GM23338 (cell line): ENCODE results near the gene ASB11. TPM values are rescaled to one million over a fixed set of nuclear protein-coding genes. Genes with fewer than 3 reads are reported as not detected.

Experiments used
- ATAC-seq: fragments of 200-7000 bp; cut with Tn5 transposase; 3 replicates; pipeline ENCODE4 v1.9.1; 2020
- DNase-seq: peaks from one replicate; pipeline ENCODE4 v3.0.0-alpha.2; 2015; ENCODE audit warnings: low spot score
- H2AFZ ChIP-seq: fragments of 200-600 bp; sonication (generic); 2 replicates; pipeline ENCODE4 v1.8.0; 2016; ENCODE audit warnings: antibody characterized with exemption, mild to moderate bottlenecking, moderate library complexity
- H3F3A ChIP-seq: fragments of 200-600 bp; sonication (generic); replicated peaks from 2 replicates; pipeline ENCODE4 v1.8.0; 2017; ENCODE audit warnings: antibody characterized with exemption, mixed run types, low read depth
- H3K27ac ChIP-seq: fragments of 200-600 bp; sonication (generic); 2 replicates; pipeline ENCODE4 v1.6.1; 2016; ENCODE audit warnings: low read depth
- H3K27me3 ChIP-seq: fragments of 200-600 bp; sonication (generic); 2 replicates; pipeline ENCODE4 v1.8.0; 2016; ENCODE audit warnings: mild to moderate bottlenecking, mixed run types, moderate library complexity; ENCODE audit not compliant: insufficient read depth
- H3K36me3 ChIP-seq: fragments of 200-600 bp; sonication (generic); 2 replicates; pipeline ENCODE4 v1.8.0; 2016; ENCODE audit warnings: mild to moderate bottlenecking; ENCODE audit not compliant: insufficient read depth
- H3K4me1 ChIP-seq: fragments of 200-600 bp; sonication (generic); 2 replicates; pipeline ENCODE4 v1.8.0; 2016; ENCODE audit warnings: mild to moderate bottlenecking, moderate library complexity; ENCODE audit not compliant: insufficient read depth
- H3K4me2 ChIP-seq: fragments of 200-600 bp; sonication (generic); 2 replicates; pipeline ENCODE4 v1.7.1; 2017; ENCODE audit warnings: mixed run types
- H3K4me3 ChIP-seq: fragments of 200-600 bp; sonication (generic); 2 replicates; pipeline ENCODE4 v1.6.1; 2016; ENCODE audit warnings: mixed run types
- H3K79me2 ChIP-seq: fragments of 200-600 bp; sonication (generic); replicated peaks from 2 replicates; pipeline ENCODE4 v1.8.0; 2017; ENCODE audit warnings: mild to moderate bottlenecking; ENCODE audit not compliant: insufficient read depth
- H3K9me2 ChIP-seq: fragments of 200-600 bp; sonication (generic); 2 replicates; pipeline ENCODE4 v1.8.0; 2017; ENCODE audit not compliant: insufficient read depth
- H4K20me1 ChIP-seq: fragments of 200-600 bp; sonication (generic); replicated peaks from 2 replicates; pipeline ENCODE4 v1.8.0; 2017; ENCODE audit warnings: mild to moderate bottlenecking; ENCODE audit not compliant: insufficient read depth
- H3K27ac Mint-ChIP-seq: 2 replicates; pipeline ENCODE4 v1.8.0; 2020; ENCODE audit warnings: inconsistent platforms, mild to moderate bottlenecking, moderate library complexity, mixed read lengths
- H3K27me3 Mint-ChIP-seq: 3 replicates; pipeline ENCODE4 v1.8.0; 2022; ENCODE audit warnings: low read depth, mild to moderate bottlenecking, moderate library complexity, mixed read lengths, inconsistent platforms; ENCODE audit not compliant: insufficient read depth, poor library complexity
- H3K36me3 Mint-ChIP-seq: 3 replicates; pipeline ENCODE4 v1.8.0; 2021; ENCODE audit warnings: low read depth, mild to moderate bottlenecking, inconsistent platforms, moderate library complexity, mixed read lengths
- H3K4me1 Mint-ChIP-seq: 3 replicates; pipeline ENCODE4 v1.8.0; 2020; ENCODE audit warnings: mild to moderate bottlenecking, inconsistent platforms, mixed read lengths
- H3K4me3 Mint-ChIP-seq: 3 replicates; pipeline ENCODE4 v1.8.0; 2021; ENCODE audit warnings: moderate library complexity, mild to moderate bottlenecking, inconsistent platforms, mixed read lengths
- H3K9me3 Mint-ChIP-seq: 3 replicates; pipeline ENCODE4 v1.8.0; 2020; ENCODE audit warnings: moderate library complexity, mild to moderate bottlenecking, inconsistent platforms, mixed read lengths
- CREB1 ChIP-seq: fragments of 250-450 bp; sonication (Bioruptor Pico); IDR thresholded peaks from 2 replicates; pipeline ENCODE4 v1.5.0; 2020; ENCODE audit warnings: low read depth, mild to moderate bottlenecking, moderate library complexity
- EZH2 ChIP-seq: fragments of 200-600 bp; sonication (generic); IDR thresholded peaks from one replicate; pipeline ENCODE4 v1.8.0; 2017; ENCODE audit warnings: antibody characterized with exemption, mild to moderate bottlenecking, low read depth; ENCODE audit not compliant: unreplicated experiment
- EZH2phosphoT487 ChIP-seq: fragments of 200-600 bp; sonication (generic); IDR thresholded peaks from one replicate; pipeline ENCODE4 v1.8.1; 2018; ENCODE audit warnings: antibody characterized with exemption; ENCODE audit not compliant: unreplicated experiment
- NANOG ChIP-seq: IDR thresholded peaks from 2 replicates; pipeline ENCODE4 v1.6.1; 2016; ENCODE audit warnings: antibody characterized with exemption, borderline replicate concordance
- POLR2AphosphoS5 ChIP-seq: IDR thresholded peaks from 2 replicates; pipeline ENCODE4 v1.6.1; 2016; ENCODE audit warnings: antibody characterized with exemption, low read depth
- STAT1 ChIP-seq: IDR thresholded peaks from one replicate; pipeline ENCODE4 v1.6.1; 2016; ENCODE audit warnings: antibody characterized with exemption; ENCODE audit not compliant: unreplicated experiment
- ZNF114 ChIP-seq: fragments of 250-450 bp; sonication (Bioruptor Pico); IDR thresholded peaks from 2 replicates; pipeline ENCODE4 v1.5.0; 2020; ENCODE audit warnings: mild to moderate bottlenecking, moderate library complexity
- ZNF331 ChIP-seq: fragments of 250-450 bp; sonication (Bioruptor Pico); IDR thresholded peaks from 2 replicates; pipeline ENCODE4 v1.5.0; 2020; ENCODE audit warnings: low read depth, mild to moderate bottlenecking, moderate library complexity
- ZNF462 ChIP-seq: fragments of 250-450 bp; sonication (Bioruptor Pico); IDR thresholded peaks from 2 replicates; pipeline ENCODE4 v1.5.0; 2020; ENCODE audit warnings: mild to moderate bottlenecking, moderate library complexity
- polyA plus RNA-seq: library from polyadenylated mRNA; unstranded; fragments of >200 nt; fragmentation: Nextera tagmentation; extraction: Ambion mirVana; gene quantifications from 2 replicates; pipeline ENCODE4 v1.2.1, GENCODE V29; 2016
- total RNA-seq: library from RNA; depleted of rRNA; stranded (reverse); fragments of >200 nt; shearing (Covaris generic); gene quantifications from 2 replicates; pipeline ENCODE4 v1.2.3, GENCODE V29; 2014
- TF ChIP-seq, protein P1 (sequence below), 2 experiments: fragments of 200-600 bp in 1 of 2; sonication (generic) in 1 of 2; conservative IDR thresholded peaks; 2 replicates each; pipeline versions ENCODE4 v1.5.1 to v1.6.1; 2016 to 2017; ENCODE audit warnings: antibody characterized with exemption in 2 of 2, low read depth in 2 of 2, mild to moderate bottlenecking in 2 of 2, moderate library complexity in 1 of 2
- TF ChIP-seq, protein P2 (sequence below): IDR thresholded peaks from one replicate; pipeline ENCODE4 v1.6.1; 2018; ENCODE audit warnings: antibody characterized with exemption; ENCODE audit not compliant: unreplicated experiment

Gene ASB11
- total and polyA plus RNA-seq, 2 experiments from 2014 or later, result not detected

GRCh38 chrX:15311119-15311518 lies 4.3 kb downstream of the ASB11 start:
- Mint-ChIP-seq H3K4me3 (no peak overlapping the region), H3K9me3 (no peaks in the 10 kb centered on the region), H3K36me3 (no peaks in the 10 kb centered on the region), H3K27me3 (peaks cover 1% of the 10 kb centered on the region), H3K27ac (no peak overlapping the region), H3K4me1 (no peaks in the 10 kb centered on the region)
- Histone ChIP-seq H3F3A (no peaks in the 10 kb centered on the region), H3K4me1 (no peaks in the 10 kb centered on the region), H3K27me3 (no peaks in the 10 kb centered on the region), H3K4me3 (no peak overlapping the region), H4K20me1 (no peaks in the 10 kb centered on the region), H3K9me2 (no peaks in the 10 kb centered on the region), H3K79me2 (no peaks in the 10 kb centered on the region), H3K4me2 (no peak overlapping the region), H3K27ac (no peak overlapping the region), H2AFZ (no peak overlapping the region), H3K36me3 (no peaks in the 10 kb centered on the region)
- DNase-seq (no peak), ATAC-seq (no peak)
- TF ChIP-seq ZNF462 (CRISPR knock-in tag), result no peak
- TF ChIP-seq, protein P1, sequence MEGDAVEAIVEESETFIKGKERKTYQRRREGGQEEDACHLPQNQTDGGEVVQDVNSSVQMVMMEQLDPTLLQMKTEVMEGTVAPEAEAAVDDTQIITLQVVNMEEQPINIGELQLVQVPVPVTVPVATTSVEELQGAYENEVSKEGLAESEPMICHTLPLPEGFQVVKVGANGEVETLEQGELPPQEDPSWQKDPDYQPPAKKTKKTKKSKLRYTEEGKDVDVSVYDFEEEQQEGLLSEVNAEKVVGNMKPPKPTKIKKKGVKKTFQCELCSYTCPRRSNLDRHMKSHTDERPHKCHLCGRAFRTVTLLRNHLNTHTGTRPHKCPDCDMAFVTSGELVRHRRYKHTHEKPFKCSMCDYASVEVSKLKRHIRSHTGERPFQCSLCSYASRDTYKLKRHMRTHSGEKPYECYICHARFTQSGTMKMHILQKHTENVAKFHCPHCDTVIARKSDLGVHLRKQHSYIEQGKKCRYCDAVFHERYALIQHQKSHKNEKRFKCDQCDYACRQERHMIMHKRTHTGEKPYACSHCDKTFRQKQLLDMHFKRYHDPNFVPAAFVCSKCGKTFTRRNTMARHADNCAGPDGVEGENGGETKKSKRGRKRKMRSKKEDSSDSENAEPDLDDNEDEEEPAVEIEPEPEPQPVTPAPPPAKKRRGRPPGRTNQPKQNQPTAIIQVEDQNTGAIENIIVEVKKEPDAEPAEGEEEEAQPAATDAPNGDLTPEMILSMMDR (conservative IDR thresholded peaks at IDR 0.05; ENCODE audit: low read depth in 2 of 2), result no peak
- no peak for TF ChIP-seq EZH2phosphoT487
- TF ChIP-seq POLR2AphosphoS5, result no peak
- TF ChIP-seq, protein P2, sequence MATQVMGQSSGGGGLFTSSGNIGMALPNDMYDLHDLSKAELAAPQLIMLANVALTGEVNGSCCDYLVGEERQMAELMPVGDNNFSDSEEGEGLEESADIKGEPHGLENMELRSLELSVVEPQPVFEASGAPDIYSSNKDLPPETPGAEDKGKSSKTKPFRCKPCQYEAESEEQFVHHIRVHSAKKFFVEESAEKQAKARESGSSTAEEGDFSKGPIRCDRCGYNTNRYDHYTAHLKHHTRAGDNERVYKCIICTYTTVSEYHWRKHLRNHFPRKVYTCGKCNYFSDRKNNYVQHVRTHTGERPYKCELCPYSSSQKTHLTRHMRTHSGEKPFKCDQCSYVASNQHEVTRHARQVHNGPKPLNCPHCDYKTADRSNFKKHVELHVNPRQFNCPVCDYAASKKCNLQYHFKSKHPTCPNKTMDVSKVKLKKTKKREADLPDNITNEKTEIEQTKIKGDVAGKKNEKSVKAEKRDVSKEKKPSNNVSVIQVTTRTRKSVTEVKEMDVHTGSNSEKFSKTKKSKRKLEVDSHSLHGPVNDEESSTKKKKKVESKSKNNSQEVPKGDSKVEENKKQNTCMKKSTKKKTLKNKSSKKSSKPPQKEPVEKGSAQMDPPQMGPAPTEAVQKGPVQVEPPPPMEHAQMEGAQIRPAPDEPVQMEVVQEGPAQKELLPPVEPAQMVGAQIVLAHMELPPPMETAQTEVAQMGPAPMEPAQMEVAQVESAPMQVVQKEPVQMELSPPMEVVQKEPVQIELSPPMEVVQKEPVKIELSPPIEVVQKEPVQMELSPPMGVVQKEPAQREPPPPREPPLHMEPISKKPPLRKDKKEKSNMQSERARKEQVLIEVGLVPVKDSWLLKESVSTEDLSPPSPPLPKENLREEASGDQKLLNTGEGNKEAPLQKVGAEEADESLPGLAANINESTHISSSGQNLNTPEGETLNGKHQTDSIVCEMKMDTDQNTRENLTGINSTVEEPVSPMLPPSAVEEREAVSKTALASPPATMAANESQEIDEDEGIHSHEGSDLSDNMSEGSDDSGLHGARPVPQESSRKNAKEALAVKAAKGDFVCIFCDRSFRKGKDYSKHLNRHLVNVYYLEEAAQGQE, result no peak
- no peak for TF ChIP-seq CREB1 (CRISPR knock-in tag)
- TF ChIP-seq ZNF114 (CRISPR knock-in tag), result no peak
- TF ChIP-seq NANOG, result no peak
- no peak for TF ChIP-seq EZH2
- TF ChIP-seq ZNF331 (CRISPR knock-in tag), result no peak
- no peak for TF ChIP-seq STAT1
